B cell (primary cell): ENCODE results near the gene SMIM14. TPM values are rescaled to one million over a fixed set of nuclear protein-coding genes. Genes with fewer than 3 reads are reported as not detected.
A peak's percentile ranks its signal among the peaks of the same experiment; 100 is the strongest.

Experiments
- ATAC-seq: fragments of 200-7000 bp; cut with Tn5 transposase; one replicate; pipeline ENCODE4 v1.10.0; 2021; ENCODE audit warnings: low read depth, mild to moderate bottlenecking, moderate number of reproducible peaks, moderate library complexity
- CTCF ChIA-PET: fragments of 350-600 bp; sonication (Branson Sonifier 250); formaldehyde crosslinking; loops from one replicate; lab custom pipeline; 2021; ENCODE audit warnings: antibody characterized with exemption, inconsistent platforms; lab: Charles Lee
- POLR2A ChIA-PET: fragments of 350-600 bp; sonication (Branson Sonifier 250); formaldehyde crosslinking; loops from one replicate; lab custom pipeline; 2021; ENCODE audit warnings: antibody characterized with exemption; lab: Charles Lee
- DNase-seq: peaks from one replicate; pipeline ENCODE4 v3.0.0; 2013
- H2AFZ ChIP-seq: 2 replicates; pipeline ENCODE4 v1.6.1; 2012; ENCODE audit warnings: mild to moderate bottlenecking, low read depth, low read length; ENCODE audit not compliant: insufficient read depth, poor library complexity, severe bottlenecking
- H3K27ac ChIP-seq, 2 donors: 1 replicate in 1 of 2; 2 replicates in 1 of 2; pipeline ENCODE4 v1.5.1; 2012 to 2013; ENCODE audit warnings: low read length in 2 of 2, mild to moderate bottlenecking in 2 of 2, moderate library complexity in 1 of 2
- H3K27me3 ChIP-seq, 4 experiments: fragments of 200-600 bp in 1 of 4; sonication (generic) in 1 of 4; replicated peaks in 1 of 4; 1 replicate in 2 of 4; 2 replicates in 2 of 4; pipeline versions ENCODE4 v1.6.1 to v1.7.0; 2013 to 2016; ENCODE audit warnings: low read length in 3 of 4, mild to moderate bottlenecking in 2 of 4, mixed read lengths in 1 of 4, moderate library complexity in 1 of 4; ENCODE audit not compliant: insufficient read depth in 4 of 4, control insufficient read depth in 3 of 4; ENCODE audit errors: control extremely low read depth in 1 of 4
- H3K36me3 ChIP-seq, 2 experiments: replicated peaks in 1 of 2; 1 replicate in 1 of 2; 2 replicates in 1 of 2; pipeline versions ENCODE4 v1.6.1 to v1.7.1; 2013; ENCODE audit warnings: low read length in 1 of 2; ENCODE audit not compliant: insufficient read depth in 2 of 2, control insufficient read depth in 1 of 2; ENCODE audit errors: control extremely low read depth in 1 of 2, extremely low read depth in 1 of 2
- H3K4me1 ChIP-seq, 2 donors: fragments of 200-600 bp in 1 of 2; sonication (generic) in 1 of 2; 1 replicate in 1 of 2; 2 replicates in 1 of 2; pipeline versions ENCODE4 v1.5.1 to v1.6.1; 2013 to 2017; ENCODE audit warnings: low read length in 2 of 2; ENCODE audit not compliant: control insufficient read depth in 2 of 2, insufficient read depth in 2 of 2
- H3K4me2 ChIP-seq: replicated peaks from 2 replicates; pipeline ENCODE3; 2012; ENCODE audit warnings: mild to moderate bottlenecking, low read depth, low read length; ENCODE audit not compliant: poor library complexity, severe bottlenecking
- H3K4me3 ChIP-seq, 5 experiments: fragments of 200-600 bp in 1 of 5; sonication (generic) in 1 of 5; 1 replicate in 3 of 5; 2 replicates in 2 of 5; pipeline versions ENCODE4 v1.5.1 to v1.7.0; 2011 to 2016; ENCODE audit warnings: low read length in 4 of 5, mild to moderate bottlenecking in 4 of 5, low read depth in 2 of 5, control low read depth in 1 of 5, moderate library complexity in 1 of 5; ENCODE audit not compliant: insufficient read depth in 1 of 5; ENCODE audit errors: control extremely low read depth in 1 of 5, extremely low read depth in 1 of 5
- H3K79me2 ChIP-seq: fragments of 200-600 bp; sonication (generic); one replicate; pipeline ENCODE4 v1.6.0; 2016; ENCODE audit warnings: low read length; ENCODE audit not compliant: control insufficient read depth, insufficient read depth
- H3K9ac ChIP-seq: fragments of 200-600 bp; sonication (generic); 2 replicates; pipeline ENCODE4 v1.6.1; 2017; ENCODE audit warnings: mild to moderate bottlenecking, low read length, moderate library complexity
- H3K9me3 ChIP-seq, 3 donors: one replicate each; pipeline versions ENCODE4 v1.6.1 to v1.7.1; 2013; ENCODE audit warnings: low read length in 2 of 3; ENCODE audit not compliant: control insufficient read depth in 2 of 3, insufficient read depth in 1 of 3; ENCODE audit errors: control extremely low read depth in 1 of 3
- H4K20me1 ChIP-seq: 2 replicates; pipeline ENCODE4 v1.6.0; 2012; ENCODE audit warnings: mild to moderate bottlenecking, low read length; ENCODE audit not compliant: insufficient read depth, control insufficient read depth, poor library complexity, severe bottlenecking
- H3K27ac Mint-ChIP-seq: one replicate; pipeline ENCODE4 v1.8.0; 2021; ENCODE audit warnings: mixed read lengths
- H3K27me3 Mint-ChIP-seq: one replicate; pipeline ENCODE4 v1.8.0; 2021; ENCODE audit warnings: mixed read lengths
- H3K4me1 Mint-ChIP-seq: one replicate; pipeline ENCODE4 v1.8.0; 2021; ENCODE audit warnings: mixed read lengths
- H3K4me3 Mint-ChIP-seq: one replicate; pipeline ENCODE4 v1.8.0; 2021; ENCODE audit warnings: mixed read lengths
- H3K9me3 Mint-ChIP-seq: one replicate; pipeline ENCODE4 v1.8.0; 2022; ENCODE audit warnings: mixed read lengths; ENCODE audit not compliant: insufficient read depth
- CTCF ChIP-seq: fragments of 200-600 bp; IDR thresholded peaks from one replicate; pipeline ENCODE4 v1.8.0; 2022; ENCODE audit warnings: antibody characterized with exemption, mild to moderate bottlenecking
- EZH2 ChIP-seq: IDR thresholded peaks from 2 replicates; pipeline ENCODE4 v1.6.1; 2012; ENCODE audit warnings: borderline replicate concordance, low read depth, mild to moderate bottlenecking, moderate library complexity, low read length; ENCODE audit not compliant: insufficient read depth, poor library complexity, severe bottlenecking
- WGBS: methylation state at CpG from one replicate; pipeline ENCODE4 v1.1.5; 2013; ENCODE audit warnings: missing lambda C conversion rate; ENCODE audit not compliant: insufficient coverage; 5-methylcytosine and 5-hydroxymethylcytosine counted together
- intact Hi-C: fragments of 100-400 bp; cut with micrococcal nuclease; formaldehyde crosslinking; loops from one replicate; pipeline ENCODE4 v1.10.0; 2022
- polyA plus RNA-seq: library from polyadenylated mRNA; depleted of rRNA; stranded (reverse); fragments of >200 nt; gene quantifications from 2 replicates; pipeline ENCODE4 v1.2.3, GENCODE V29; 2012
- total RNA-seq, 2 donors: library from RNA; stranded (reverse); fragments of 120-200 nt in 1 of 2; gene quantifications; 1 replicate in 1 of 2; 2 replicates in 1 of 2; pipeline versions ENCODE4 v1.2.3 to v1.2.4, GENCODE V29; 2013 to 2022

Gene SMIM14
- total and polyA plus RNA-seq, 2 donors (not counting 1 experiment from before 2014, with no cell fraction given): 38.9 to 56.0 TPM

GRCh38 chr4:39620551-39621313, 17.9 kb downstream of the SMIM14 start:
- no peaks in the 10 kb centered on the region for H3K9me3 ChIP-seq
- peaks cover 88% of the 10 kb centered on the region for H3K79me2 ChIP-seq
- H3K4me2 ChIP-seq: no peak overlapping the region
- H3K27ac ChIP-seq: peak overlapping the region in 1 of 2 donors; percentile 48
- H3K4me3 ChIP-seq: no peak overlapping the region
- ChIA-PET CTCF (interaction anchor here (0.5 to 1.5 kb wide), 6 partner anchors 9 to 835 kb away, joined by 3 to 5 read pairs (median 3); no protein-coding TSS in a partner anchor), POLR2A (interaction anchor here (0.6 to 1.0 kb wide), 3 partner anchors 11 to 17 kb away, joined by 3 to 5 read pairs (median 3); no protein-coding TSS in a partner anchor)
- Mint-ChIP-seq H3K4me3 (no peak overlapping the region), H3K9me3 (no peaks in the 10 kb centered on the region), H3K27me3 (no peaks in the 10 kb centered on the region), H3K4me1 (peaks cover 61% of the 10 kb centered on the region), H3K27ac (no peak overlapping the region)
- 100% methylated on average over 1 of the region's 4 CpGs for WGBS
- H3K9ac ChIP-seq: no peak overlapping the region
- H3K36me3 ChIP-seq: peaks cover 2 to 5% of the 10 kb centered on the region in 2 experiments
- H4K20me1 ChIP-seq: no peaks in the 10 kb centered on the region
- ATAC-seq (no peak), DNase-seq (no peak)
- H3K27me3 ChIP-seq: no peaks in the 10 kb centered on the region
- H2AFZ ChIP-seq: no peak overlapping the region
- TF ChIP-seq CTCF (no peak), EZH2 (no peak)
- peaks cover 41 to 50% of the 10 kb centered on the region in 2 donors for H3K4me1 ChIP-seq
- intact Hi-C loops: loop anchor here (10.0 kb wide), 1 partner anchor 574 kb away; the partner anchor contains the start of gene RHOH

- H3K79me2 ChIP-seq: peaks cover 86% of the 10 kb centered on the region
- DNase-seq (no peak), ATAC-seq (no peak)
- peak overlapping the region in 1 of 2 donors; percentile 75 for H3K27ac ChIP-seq
- H3K27me3 ChIP-seq: no peaks in the 10 kb centered on the region
- no peak overlapping the region for H3K4me2 ChIP-seq
- peaks cover 5 to 6% of the 10 kb centered on the region in 2 experiments for H3K36me3 ChIP-seq
- no peak overlapping the region for H3K4me3 ChIP-seq
- H3K9ac ChIP-seq: no peak overlapping the region
- no peak for TF ChIP-seq CTCF
- no peak for TF ChIP-seq EZH2
- ChIA-PET CTCF (no interaction called here), POLR2A (interaction anchor here (1.2 kb wide), 1 partner anchor 20 kb away, joined by 4 read pairs; no protein-coding TSS in a partner anchor)
- intact Hi-C loops: no loop called here
- no peaks in the 10 kb centered on the region for H3K27me3 Mint-ChIP-seq
- no peaks in the 10 kb centered on the region for H4K20me1 ChIP-seq
- no peak overlapping the region for H3K27ac Mint-ChIP-seq
- peaks cover 55% of the 10 kb centered on the region for H3K4me1 Mint-ChIP-seq
- H3K4me1 ChIP-seq: peaks cover 27 to 39% of the 10 kb centered on the region in 2 donors
- no peaks in the 10 kb centered on the region for H3K9me3 Mint-ChIP-seq
- peak overlapping the region; percentile 25 for H2AFZ ChIP-seq
- H3K4me3 Mint-ChIP-seq: peak overlapping the region; percentile 74
- H3K9me3 ChIP-seq: no peaks in the 10 kb centered on the region
- no CpG with 5 or more reads among the region's 2 CpGs for WGBS
These were observed 21.1 kb downstream of the SMIM14 start for GRCh38 chr4:39617534-39617933.
